Liver (tissue), 9 donors: ENCODE results near the gene AUNIP. TPM values are rescaled to one million over a fixed set of nuclear protein-coding genes. Genes with fewer than 3 reads are reported as not detected.

Experiments used
- DNase-seq: peaks from one replicate; pipeline ENCODE4 v3.0.0-alpha.2; 2017; ENCODE audit warnings: low spot score
- H3K27ac ChIP-seq, 2 donors: one replicate each; pipeline ENCODE4 v1.7.0; 2013; ENCODE audit warnings: inconsistent platforms in 2 of 2, low read length in 2 of 2, control low read depth in 1 of 2, low read depth in 1 of 2, mild to moderate bottlenecking in 1 of 2
- H3K27me3 ChIP-seq, 4 donors: one replicate each; pipeline versions ENCODE4 v1.6.1 to v1.7.0; 2013; ENCODE audit warnings: low read length in 3 of 4, inconsistent platforms in 1 of 4, mild to moderate bottlenecking in 1 of 4, moderate library complexity in 1 of 4; ENCODE audit not compliant: control insufficient read depth in 4 of 4, insufficient read depth in 4 of 4
- H3K36me3 ChIP-seq, 4 donors: one replicate each; pipeline versions ENCODE4 v1.6.1 to v1.7.0; 2013; ENCODE audit warnings: low read length in 3 of 4, mild to moderate bottlenecking in 3 of 4, low read depth in 1 of 4, moderate library complexity in 1 of 4; ENCODE audit not compliant: control insufficient read depth in 4 of 4, insufficient read depth in 3 of 4
- H3K4me1 ChIP-seq, 4 donors: one replicate each; pipeline versions ENCODE4 v1.6.1 to v1.7.0; 2013; ENCODE audit warnings: low read length in 3 of 4, mild to moderate bottlenecking in 3 of 4, moderate library complexity in 1 of 4; ENCODE audit not compliant: control insufficient read depth in 4 of 4, insufficient read depth in 4 of 4
- H3K4me3 ChIP-seq, 3 donors: one replicate each; pipeline versions ENCODE4 v1.6.1 to v1.7.0; 2013; ENCODE audit warnings: low read length in 3 of 3, control low read depth in 1 of 3, low read depth in 1 of 3, mild to moderate bottlenecking in 1 of 3
- H3K9ac ChIP-seq, 2 donors: one replicate each; pipeline ENCODE4 v1.7.0; 2013; ENCODE audit warnings: low read length in 2 of 2, mild to moderate bottlenecking in 2 of 2, moderate library complexity in 2 of 2, control low read depth in 1 of 2, low read depth in 1 of 2
- H3K9me3 ChIP-seq, 4 donors: one replicate each; pipeline versions ENCODE4 v1.6.1 to v1.7.0; 2013; ENCODE audit warnings: low read length in 3 of 4; ENCODE audit not compliant: control insufficient read depth in 4 of 4
- ATF3 ChIP-seq: IDR thresholded peaks from 2 replicates; pipeline ENCODE4 v1.6.1; 2016; ENCODE audit warnings: antibody characterized with exemption
- CTCF ChIP-seq: fragments of 150-350 bp; IDR thresholded peaks from 2 replicates; pipeline ENCODE4 v1.5.1; 2017; ENCODE audit warnings: improper control_type of control experiment, low read depth, low read length; ENCODE audit not compliant: missing input control
- EGR1 ChIP-seq, 2 donors: IDR thresholded peaks; 2 replicates each; pipeline ENCODE4 v1.6.1; 2016 to 2018; ENCODE audit warnings: antibody characterized with exemption in 2 of 2, low read depth in 2 of 2
- FOXA1 ChIP-seq: IDR thresholded peaks from 2 replicates; pipeline ENCODE4 v1.6.1; 2016; ENCODE audit warnings: antibody characterized with exemption
- FOXA2 ChIP-seq: IDR thresholded peaks from 2 replicates; pipeline ENCODE4 v1.6.1; 2016; ENCODE audit warnings: antibody characterized with exemption
- GABPA ChIP-seq, 2 donors: IDR thresholded peaks in 1 of 2; conservative IDR thresholded peaks in 1 of 2; 2 replicates each; pipeline ENCODE4 v1.6.1; 2016; ENCODE audit warnings: antibody characterized with exemption in 2 of 2, mild to moderate bottlenecking in 1 of 2, moderate library complexity in 1 of 2
- HNF4A ChIP-seq, 2 donors: conservative IDR thresholded peaks; 2 replicates each; pipeline ENCODE4 v1.6.1; 2016; ENCODE audit warnings: antibody characterized with exemption in 2 of 2, mild to moderate bottlenecking in 2 of 2
- HNF4G ChIP-seq: IDR thresholded peaks from 2 replicates; pipeline ENCODE4 v1.6.1; 2016; ENCODE audit warnings: antibody characterized with exemption
- JUND ChIP-seq, 2 donors: IDR thresholded peaks; 2 replicates each; pipeline ENCODE4 v1.6.1; 2016; ENCODE audit warnings: antibody characterized with exemption in 2 of 2
- MAX ChIP-seq: IDR thresholded peaks from 2 replicates; pipeline ENCODE4 v1.6.1; 2016; ENCODE audit warnings: antibody characterized with exemption
- NR2F2 ChIP-seq: IDR thresholded peaks from 2 replicates; pipeline ENCODE4 v1.6.1; 2016; ENCODE audit warnings: antibody characterized with exemption
- RAD21 ChIP-seq, 2 donors: IDR thresholded peaks; 2 replicates each; pipeline ENCODE4 v1.6.1; 2016; ENCODE audit warnings: antibody characterized with exemption in 2 of 2, mild to moderate bottlenecking in 2 of 2
- REST ChIP-seq: IDR thresholded peaks from 2 replicates; pipeline ENCODE4 v1.6.1; 2016; ENCODE audit warnings: antibody characterized with exemption, mild to moderate bottlenecking
- RXRA ChIP-seq, 2 donors: IDR thresholded peaks; 2 replicates each; pipeline ENCODE4 v1.6.1; 2017 to 2018; ENCODE audit warnings: antibody characterized with exemption in 2 of 2, mild to moderate bottlenecking in 1 of 2
- SP1 ChIP-seq: IDR thresholded peaks from 2 replicates; pipeline ENCODE4 v1.6.1; 2018; ENCODE audit warnings: antibody characterized with exemption, mild to moderate bottlenecking
- TAF1 ChIP-seq: conservative IDR thresholded peaks from 2 replicates; pipeline ENCODE4 v1.6.1; 2016; ENCODE audit warnings: antibody characterized with exemption, mild to moderate bottlenecking
- YY1 ChIP-seq: IDR thresholded peaks from 2 replicates; pipeline ENCODE4 v1.6.1; 2016; ENCODE audit warnings: antibody characterized with exemption, mild to moderate bottlenecking
- ZBTB33 ChIP-seq: IDR thresholded peaks from 2 replicates; pipeline ENCODE4 v1.6.1; 2016; ENCODE audit warnings: antibody characterized with exemption
- WGBS: extraction: QIAGEN DNeasy Blood & Tissue Kit; methylation state at CpG from one replicate; pipeline ENCODE4 v1.1.7; 2013; 5-methylcytosine and 5-hydroxymethylcytosine counted together
- polyA plus RNA-seq, 2 donors: library from polyadenylated mRNA; stranded (reverse) in 1 of 2; unstranded in 1 of 2; fragments of 200-250 nt in 1 of 2; fragments of >200 nt in 1 of 2; fragmentation: Nextera tagmentation in 1 of 2; extraction: Ambion mirVana in 1 of 2; gene quantifications; one replicate each; pipeline versions ENCODE4 v1.2.1 to v1.2.3, GENCODE V29; 2013 to 2015
- total RNA-seq, 2 donors: library from RNA; depleted of rRNA; stranded (reverse); fragments of >200 nt; gene quantifications; one replicate each; pipeline ENCODE4 v1.2.3, GENCODE V29; 2014
- donor health status: healthy.
- donor health status: healthy.
- donor health status: healthy.
- donor health status: healthy.
- donor health status: healthy.

Gene AUNIP
- total and polyA plus RNA-seq, 4 donors, result 0.18 to 9.0 (median 0.56) TPM; not detected in 1

DNA sequence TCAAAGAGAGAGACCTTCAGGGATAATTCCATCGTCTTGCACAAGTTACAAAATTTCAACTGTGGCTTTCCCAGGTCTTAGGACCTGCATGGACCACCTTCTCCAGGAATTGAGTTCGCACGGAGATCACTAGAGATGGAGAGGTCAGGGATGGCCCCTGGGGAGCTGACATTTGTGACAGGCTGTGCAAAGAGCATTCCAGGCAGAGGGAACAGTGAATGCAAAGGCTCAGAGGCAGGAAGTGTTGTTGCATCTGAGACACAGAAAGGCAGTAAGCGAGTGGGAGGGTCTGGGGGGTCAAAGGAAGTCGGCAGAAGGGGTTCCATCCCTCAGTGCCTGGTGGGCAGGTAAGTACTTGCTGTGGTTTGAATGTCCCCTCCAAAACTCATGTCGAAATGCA, 68.8 kb downstream of the AUNIP start:
- WGBS, result 92% methylated on average over 6 of the region's 6 CpGs
- DNase-seq, result no peak
- H3K27ac ChIP-seq, result no peak overlapping the region
- no peaks in the 10 kb centered on the region for H3K4me1 ChIP-seq
- H3K36me3 ChIP-seq, result peaks cover 0 to 3% (median 0%) of the 10 kb centered on the region in 4 donors
- TF ChIP-seq CTCF (no peak), GABPA (IDR thresholded peaks at IDR 0.05 in 1 of 2, conservative IDR thresholded peaks at IDR 0.05 in 1 of 2) (no peak), SP1 (no peak), JUND (IDR thresholded peaks at IDR 0.05) (no peak), ATF3 (no peak), ZBTB33 (no peak), RXRA (IDR thresholded peaks at IDR 0.05) (no peak), MAX (no peak), REST (no peak), NR2F2 (no peak), EGR1 (IDR thresholded peaks at IDR 0.05; ENCODE audit: low read depth in 2 of 2) (no peak), FOXA1 (no peak), TAF1 (no peak), RAD21 (IDR thresholded peaks at IDR 0.05) (no peak)
- H3K9me3 ChIP-seq, result no peaks in the 10 kb centered on the region
- H3K4me3 ChIP-seq, result no peak overlapping the region
- H3K27me3 ChIP-seq, result no peaks in the 10 kb centered on the region
- no peak overlapping the region for H3K9ac ChIP-seq

DNA sequence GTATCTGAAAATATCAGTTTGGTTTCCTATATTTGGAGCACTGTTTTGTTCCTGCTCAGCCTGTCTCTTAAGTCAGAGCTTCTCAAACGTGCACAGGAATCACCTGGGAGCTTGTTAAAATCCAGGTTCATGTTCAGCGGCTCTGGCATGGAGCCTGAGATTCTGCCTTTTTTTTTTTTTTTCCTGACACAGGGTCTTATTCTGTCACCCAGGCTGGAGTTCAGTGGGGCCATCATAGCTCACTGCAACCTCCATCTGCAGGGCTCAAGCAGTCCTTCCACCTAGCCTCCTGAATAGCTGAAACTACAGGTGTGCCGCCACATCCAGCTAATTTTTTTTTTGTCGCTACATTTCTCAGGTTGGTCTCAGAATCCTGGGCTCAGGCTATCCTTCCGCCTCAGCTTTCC, 71.5 kb downstream of the AUNIP start:
- Histone ChIP-seq H3K4me1 (no peaks in the 10 kb centered on the region), H3K27ac (no peak overlapping the region), H3K27me3 (no peaks in the 10 kb centered on the region), H3K4me3 (no peak overlapping the region), H3K9me3 (no peaks in the 10 kb centered on the region), H3K36me3 (peaks cover 0 to 6% (median 0%) of the 10 kb centered on the region in 4 donors), H3K9ac (no peak overlapping the region)
- 92% methylated on average over 5 of the region's 5 CpGs for WGBS
- DNase-seq, result no peak
- TF ChIP-seq HNF4G (no peak), ZBTB33 (no peak), REST (no peak), JUND (IDR thresholded peaks at IDR 0.05) (no peak), TAF1 (no peak), FOXA1 (no peak), RXRA (IDR thresholded peaks at IDR 0.05) (no peak), YY1 (no peak), HNF4A (conservative IDR thresholded peaks at IDR 0.05) (no peak), RAD21 (IDR thresholded peaks at IDR 0.05) (no peak), ATF3 (no peak), FOXA2 (no peak), EGR1 (IDR thresholded peaks at IDR 0.05; ENCODE audit: low read depth in 2 of 2) (no peak)
